NCI-H446 treated with DMSO at 0.1 percent for 48 hours (cell line): ENCODE measurements around the gene MRPL40.

ENCODE experiments used
- DNase-seq: peaks from one replicate; lab custom pipeline; 2025; lab: John Stamatoyannopoulos, UW

Gene MRPL40

DNA sequence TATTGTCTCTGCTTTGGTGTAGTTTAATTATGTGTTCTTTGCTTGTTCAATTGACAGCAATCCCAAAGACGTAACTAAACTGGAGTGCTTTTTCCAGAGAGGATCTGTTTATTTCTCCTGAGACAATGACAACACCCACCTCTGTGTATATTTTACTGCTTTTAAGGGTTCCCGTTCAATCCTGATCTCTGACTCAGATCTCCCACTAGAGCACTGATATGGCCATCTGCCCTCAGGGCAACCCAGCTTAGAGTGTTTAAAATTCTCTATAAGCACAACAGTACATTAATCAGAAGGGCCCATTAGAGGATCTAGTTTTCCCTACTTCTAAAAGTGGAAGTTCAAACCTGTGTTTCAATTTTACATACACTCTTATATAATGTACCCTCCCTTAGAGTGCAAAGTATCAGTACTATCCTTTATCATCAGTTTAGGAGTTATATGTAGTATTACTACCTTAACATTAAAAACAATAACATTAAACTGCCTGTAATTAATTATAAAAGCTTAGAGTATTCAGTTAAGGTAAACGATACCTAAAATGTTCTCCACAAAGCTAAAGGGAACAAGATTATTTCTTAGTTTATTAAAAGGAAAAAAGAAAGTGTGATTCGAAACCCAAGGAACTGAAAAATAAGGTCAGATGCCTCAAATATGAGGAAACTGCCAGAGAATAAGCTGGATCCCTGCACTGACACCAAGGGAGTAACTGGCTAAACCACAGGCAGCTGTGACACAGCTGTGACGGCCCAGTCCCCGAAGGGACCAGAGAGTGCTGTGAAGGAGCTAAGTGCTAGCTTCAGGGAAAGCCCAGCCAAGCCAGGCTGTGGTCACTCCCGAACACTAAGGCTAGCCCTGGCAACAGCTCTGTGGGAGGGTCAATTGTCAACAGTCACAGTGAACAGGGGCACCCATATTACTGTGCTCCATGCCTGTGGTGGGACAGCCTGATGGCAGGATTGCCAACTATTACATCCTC, 31.4 kb downstream of the MRPL40 start:
- no peak for DNase-seq

DNA sequence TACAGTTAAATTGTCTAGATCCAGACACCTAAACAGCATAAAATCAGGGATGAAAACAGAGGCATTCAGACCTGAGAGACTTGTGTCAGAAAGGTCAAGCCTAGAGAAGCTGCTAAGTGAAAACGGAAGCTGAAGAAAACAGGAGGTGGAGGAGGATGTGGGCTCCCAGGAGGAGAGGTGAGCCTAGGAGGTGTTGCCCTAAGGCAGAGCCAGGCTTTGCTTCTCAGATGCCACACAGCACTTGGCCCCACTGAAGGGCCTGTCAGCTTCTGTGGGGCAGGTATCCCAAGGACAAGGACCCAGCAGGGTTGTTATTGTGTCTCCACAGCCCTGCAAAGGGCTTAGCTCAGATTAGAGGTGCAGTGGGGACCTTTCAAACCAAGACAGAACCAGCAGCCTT, 32.2 kb downstream of the MRPL40 start:
- no peak for DNase-seq

DNA sequence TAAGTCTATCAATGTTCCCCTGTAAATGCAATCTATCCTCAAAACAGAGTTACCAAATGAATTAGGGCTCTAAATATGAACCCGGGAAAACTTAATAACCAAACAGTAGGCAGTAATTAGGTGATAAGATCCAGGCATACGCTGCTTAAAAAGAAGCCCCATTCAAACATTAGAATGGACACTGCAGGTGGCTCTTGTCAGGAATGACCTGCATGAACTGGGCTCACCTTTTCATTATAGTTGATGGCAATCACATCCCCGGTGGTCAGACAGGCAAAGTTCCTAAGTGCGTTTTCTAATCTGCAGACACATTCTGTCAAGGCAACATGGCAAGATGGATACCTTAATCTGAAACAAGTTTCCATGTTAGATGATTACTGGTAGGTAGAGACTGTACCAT, 32.6 kb downstream of the MRPL40 start:
- no peak for DNase-seq

DNA sequence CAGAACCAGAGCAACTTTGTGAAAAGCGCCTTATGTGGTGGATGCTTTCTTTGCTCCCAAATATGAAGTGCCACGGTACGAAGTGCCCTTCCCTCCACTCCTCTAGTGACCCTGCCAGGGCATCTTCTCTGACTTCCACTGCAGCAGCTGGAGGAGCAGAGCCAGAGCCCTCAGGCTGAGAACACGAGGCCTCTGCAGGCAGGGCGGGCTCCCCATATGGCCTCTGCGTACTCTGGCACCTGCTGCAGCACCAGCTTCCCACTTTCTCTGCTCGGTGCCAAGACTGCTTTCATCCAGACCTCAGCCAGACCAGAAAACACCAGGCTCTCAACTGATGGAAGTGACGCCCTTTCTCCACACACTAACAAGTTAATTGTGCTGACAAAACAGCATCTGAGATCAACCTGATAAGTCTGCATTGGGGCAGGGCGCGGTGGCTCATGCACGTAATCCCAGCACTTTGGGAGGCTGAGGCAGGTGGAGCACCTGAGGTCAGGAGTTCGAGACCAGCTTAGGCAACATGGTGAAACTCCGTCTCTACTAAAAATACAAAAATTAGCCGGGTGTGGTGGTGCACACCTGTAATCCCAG, 33.9 kb downstream of the MRPL40 start:
- DNase-seq: peak; percentile 36

DNA sequence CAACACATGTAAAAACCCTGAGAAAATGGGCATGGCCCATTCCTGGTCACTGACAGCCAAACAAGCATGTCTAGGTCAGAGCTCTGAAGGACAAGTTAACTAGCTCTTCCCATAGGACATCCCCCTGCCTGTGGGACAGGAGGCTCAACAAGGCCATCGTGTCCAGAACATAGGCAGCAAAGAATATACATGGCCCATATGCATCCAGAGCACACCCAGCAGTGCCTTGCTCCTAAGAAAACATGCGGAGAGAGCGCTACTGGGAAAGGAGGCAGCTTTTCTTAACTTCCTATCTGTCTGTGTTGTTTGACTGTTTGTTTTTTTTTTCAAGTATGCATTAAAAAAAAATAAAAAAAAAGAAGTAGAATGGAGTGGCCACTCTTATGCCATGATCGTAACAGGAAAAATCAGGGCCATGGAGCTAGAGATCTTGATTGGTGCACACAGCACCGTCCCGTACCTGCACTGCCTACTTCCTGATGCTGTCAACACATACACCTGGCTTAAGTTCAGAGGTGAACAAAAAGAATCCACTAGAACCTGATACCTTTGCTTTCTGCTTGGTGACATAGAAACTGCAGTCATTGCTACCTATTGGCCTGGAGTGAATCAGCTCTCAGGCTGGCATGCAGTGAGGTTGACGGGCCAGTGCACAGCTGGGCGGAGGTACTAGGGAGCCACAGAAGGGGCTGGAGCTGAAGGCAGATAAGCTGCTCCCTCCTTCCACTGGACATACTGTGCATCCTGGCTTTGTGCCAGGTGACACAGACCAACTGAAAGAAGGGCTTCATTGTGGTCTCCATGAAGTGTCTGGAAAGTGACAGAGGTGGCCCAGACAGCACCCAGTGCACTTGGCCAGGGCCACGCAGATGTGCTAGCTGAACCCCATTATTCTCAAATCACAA, 34.8 kb downstream of the MRPL40 start:
- DNase-seq: no peak

DNA sequence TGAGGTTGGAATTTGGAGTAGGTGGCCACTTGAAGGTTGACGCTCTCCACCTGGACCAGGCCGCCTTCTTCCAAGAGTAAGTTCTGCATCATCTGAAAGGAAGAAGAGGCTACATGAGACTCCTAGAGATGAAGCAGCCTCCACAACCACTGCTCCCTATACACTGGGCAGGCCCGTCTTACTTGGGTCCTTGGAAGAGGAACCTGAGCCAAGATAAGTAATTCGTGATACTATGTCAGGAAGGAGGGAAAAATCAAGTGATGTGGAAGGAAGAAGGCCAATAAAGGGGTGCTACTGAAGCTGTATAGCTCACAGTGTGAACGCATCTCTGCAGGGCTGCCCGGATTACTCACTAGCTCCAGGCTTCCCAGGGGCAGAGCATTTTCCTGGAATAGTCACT, 35.6 kb downstream of the MRPL40 start:
- no peak for DNase-seq

DNA sequence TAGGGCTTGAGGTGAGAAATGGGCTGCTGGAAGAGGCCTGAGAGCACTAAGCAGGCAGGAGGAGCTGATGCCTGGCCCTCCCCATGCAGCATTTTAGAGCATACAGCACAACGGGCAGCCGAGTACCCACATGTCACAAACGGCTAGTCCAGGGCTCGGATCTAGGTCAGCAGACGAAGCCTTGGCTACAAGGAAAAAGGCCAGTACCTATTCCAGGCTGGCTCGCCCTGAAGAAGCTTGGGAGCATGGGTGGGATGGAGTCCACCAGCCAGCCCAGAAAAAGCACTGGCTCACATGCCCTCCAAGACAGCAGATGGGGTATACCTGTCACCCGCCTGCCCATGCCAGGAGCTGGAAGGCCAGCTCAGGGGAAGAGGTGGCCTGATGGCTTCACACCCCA, 37.1 kb downstream of the MRPL40 start:
- no peak for DNase-seq

DNA sequence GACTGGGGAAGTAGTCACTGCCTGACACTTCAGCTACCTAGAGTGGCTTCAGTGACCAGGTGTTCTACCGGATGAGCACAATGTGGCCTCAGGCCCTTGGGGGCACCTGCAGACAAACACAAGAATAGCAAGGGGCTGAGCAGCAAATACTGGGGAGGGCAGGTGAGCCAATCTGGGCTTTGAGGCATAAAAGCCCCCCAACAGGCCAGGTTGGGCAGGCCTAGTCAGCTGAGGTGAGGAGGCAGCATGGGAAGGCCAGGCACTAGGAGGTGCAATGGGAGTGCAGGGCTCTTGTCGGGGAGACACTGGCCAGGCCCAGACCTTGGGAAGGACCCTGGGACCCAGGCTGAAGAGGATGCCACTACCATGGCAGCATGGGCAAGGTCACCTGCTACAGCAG, 37.7 kb downstream of the MRPL40 start:
- DNase-seq: no peak

DNA sequence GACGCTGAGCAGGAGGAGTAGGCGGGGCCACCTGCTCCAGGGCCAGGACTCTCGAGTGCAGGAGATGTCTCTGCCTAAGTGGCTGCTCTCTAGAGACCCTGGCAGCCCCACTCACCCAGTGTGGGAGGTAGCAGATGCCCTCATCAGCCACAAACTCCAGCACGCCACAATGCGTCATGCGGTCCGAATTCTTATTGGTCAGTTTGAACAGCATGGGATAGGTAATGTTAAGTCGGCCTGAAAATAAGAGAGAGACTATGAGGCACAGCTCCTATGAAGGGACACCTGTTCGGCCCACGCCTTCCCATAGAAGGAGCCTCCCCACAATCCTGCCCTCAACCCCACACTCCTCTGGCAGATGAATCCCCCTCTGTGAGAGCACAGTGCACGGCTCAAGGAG, 39.2 kb downstream of the MRPL40 start:
- no peak for DNase-seq

DNA sequence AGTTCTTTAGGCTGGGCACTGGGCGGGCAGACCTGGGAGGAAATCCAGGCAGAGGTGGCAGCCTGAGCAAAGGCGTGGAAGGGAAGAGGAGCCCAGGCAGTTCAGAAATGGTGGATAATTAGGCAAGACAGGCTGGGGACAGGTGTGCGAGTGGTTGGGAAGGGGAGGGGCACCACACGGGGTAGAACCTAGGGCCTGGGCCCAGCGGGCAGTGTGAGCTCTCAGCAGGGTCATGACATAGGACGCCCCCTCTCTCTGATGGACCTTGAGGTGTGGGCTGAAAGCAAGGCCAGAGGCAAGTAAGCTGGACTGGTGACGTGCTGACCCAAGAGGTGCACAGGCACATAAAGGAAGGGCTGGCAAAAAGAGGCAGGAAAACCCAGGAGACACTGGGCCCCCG, 39.9 kb downstream of the MRPL40 start:
- DNase-seq: no peak

DNA sequence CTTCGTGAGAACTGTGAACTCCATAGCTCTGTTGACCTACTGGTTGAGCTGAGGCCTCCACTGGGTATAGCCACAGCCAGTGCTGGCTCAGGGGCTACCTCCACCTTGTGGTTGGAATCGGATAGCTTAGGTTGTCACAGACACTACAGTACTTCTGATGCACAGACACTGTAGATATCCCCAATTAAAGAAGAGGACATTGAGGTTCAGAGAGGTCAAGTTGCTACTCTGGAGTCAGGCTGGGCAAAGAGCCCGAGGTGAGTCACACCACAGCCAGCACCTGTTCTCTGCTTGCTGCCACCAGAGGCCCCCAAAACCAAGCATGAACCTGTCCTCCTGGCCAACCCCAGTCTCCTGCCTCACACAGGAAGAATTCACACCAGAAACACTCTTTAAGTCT, 41.2 kb downstream of the MRPL40 start:
- no peak for DNase-seq

DNA sequence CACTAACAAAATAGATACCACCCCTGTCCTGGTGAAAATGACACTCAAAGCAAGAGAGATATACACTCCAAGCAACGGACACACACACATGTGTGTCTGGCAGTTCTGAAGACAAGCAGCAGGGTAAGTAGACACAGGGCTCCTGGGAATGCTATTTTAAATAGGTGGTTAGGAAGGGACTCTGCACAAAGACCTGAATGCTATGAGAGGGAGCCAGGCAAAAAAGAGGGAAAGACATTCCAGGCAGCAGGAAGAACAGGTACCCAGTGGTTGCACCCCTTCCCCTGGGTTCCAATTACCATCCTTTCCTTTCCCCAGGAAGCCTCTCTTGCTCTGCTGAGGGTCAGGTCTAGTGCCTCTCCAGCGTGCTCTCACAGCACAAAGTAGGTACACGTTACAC, 43.7 kb downstream of the MRPL40 start:
- no peak for DNase-seq

DNA sequence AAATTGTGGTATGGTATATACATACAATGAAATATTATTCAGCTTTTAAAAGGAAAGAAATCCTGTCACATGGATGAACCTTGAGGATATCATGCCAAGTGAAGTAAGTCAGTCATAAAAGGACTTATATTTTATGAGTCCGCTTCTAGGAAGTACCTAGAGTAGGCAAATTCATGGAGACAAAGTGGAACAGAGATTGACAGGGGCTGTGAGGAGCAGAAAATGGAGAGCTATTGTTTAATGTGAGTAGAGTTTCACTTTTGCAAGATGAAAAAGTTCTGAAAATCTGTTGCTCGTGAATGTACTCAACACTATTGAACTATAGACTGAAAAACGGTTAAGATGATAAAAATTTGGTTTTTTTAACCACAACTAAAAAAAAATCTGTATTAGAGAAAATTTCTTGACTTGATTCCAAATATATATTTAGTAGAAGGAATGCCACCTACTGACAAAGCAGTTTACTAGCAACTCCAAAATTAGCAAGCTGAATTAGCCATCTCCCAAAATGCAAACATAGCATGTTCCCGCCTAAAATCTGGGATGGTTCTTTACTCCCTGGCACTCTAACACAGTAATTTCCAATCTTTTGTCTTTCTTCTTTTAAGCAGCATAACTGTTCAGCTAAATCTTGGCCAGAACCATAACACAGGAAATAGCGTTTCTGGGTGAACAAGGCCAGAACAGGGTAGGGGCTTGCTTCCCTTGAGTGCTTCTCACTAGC, 45.1 kb downstream of the MRPL40 start:
- DNase-seq: peak; percentile 20

DNA sequence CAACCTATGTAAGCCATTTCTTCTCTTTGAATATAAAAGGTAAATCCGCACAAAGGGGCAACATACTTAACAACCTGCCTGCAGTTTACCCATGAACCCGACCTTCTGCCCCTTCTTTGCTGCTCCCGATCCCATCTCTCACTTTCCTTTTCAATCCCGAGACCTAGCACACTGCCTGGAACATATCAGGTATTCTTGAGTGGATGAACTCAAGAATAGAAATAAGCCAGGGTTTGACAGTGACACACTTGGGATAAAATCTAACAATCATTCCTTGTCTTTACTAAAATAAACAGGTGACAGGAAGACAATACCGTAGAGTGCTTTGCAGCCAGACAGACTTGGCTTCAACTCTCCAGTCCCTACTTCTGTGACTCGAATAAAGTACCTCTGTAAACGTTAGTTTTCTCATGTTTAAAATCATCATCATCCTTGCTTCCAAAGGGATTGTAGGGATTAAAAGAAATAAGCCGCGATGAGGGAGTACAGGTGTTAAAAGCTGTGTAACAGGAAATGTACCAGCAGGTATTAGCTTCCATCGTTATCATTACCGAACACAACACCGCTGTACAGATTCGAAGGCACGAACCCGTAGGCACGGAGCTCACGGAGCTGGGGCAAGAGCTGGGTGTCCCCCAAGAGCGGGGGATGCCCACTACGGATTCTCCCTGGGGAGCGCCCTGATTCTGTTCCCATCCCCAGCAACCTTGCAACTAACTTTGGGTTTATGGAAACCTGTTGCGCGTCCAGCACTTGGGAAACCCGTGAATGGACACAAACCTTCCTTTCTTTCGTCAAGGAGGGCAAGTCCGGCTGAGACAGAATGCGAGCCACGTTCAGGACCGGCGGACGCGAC, 45.9 kb downstream of the MRPL40 start:
- no peak for DNase-seq

DNA sequence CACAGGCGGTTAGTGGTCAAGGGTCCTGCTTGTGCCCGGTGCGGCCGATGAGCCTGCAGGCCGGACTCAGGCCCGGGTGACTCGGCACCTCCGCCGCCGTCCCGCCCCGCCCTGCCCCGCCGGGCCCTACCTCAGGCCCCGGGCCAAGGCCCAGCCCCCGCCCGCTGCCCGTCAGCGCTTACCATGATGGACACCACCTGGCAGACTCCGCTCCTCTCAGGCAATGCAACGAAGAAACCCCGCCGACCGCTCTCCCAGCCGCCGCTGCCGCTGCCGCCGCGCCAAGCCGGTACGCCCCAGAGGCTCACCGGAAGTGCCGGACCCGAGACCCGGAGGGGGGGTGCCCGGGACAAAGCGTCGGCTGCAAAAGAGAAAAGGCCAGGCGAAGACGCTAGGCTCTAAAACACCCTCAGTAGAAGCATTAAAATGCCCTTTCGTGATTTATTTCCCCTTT, 46.6 kb downstream of the MRPL40 start, which contains the start of gene UFD1:
Gene UFD1, minus strand, starts transcription at position 293 of the 454 bp plus-strand sequence. Its CDS starts 108 bp downstream, at position 185.
- peak; percentile 85 for DNase-seq

DNA sequence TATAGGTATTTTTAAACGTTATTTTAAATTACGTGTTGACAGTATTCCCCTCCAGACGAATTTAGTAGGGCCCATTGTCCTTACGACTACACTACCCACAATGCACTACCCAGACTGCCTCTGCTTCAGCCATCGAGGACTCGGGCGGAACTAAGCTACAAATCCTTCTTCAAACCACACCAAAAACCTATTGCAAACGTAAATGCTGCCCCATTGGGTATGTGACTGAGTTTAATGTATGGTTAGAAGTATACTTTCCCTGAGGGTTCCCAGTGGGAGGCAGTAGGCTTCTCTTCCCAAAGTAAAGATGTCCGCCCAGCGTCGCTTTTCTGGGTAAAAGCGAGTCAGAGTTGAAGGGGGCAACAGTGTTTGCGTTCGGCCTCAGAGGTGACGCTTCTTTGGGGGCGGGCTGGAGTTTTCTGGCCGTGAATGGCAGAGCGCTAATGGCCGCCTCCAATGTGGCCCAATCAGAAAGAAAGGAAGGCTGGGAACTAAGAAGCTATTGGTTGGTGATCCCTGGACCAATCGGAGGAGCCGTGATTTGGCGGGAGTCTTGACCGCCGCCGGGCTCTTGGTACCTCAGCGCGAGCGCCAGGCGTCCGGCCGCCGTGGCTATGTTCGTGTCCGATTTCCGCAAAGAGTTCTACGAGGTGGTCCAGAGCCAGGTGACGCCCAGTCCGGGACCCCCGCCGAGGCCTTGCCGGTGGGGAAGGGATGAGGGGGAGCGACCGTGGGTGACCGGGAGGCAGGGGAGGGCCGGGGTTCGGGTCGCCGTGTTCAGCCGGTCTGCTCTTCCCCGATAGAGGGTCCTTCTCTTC, 47.2 kb downstream of the MRPL40 start, which contains the start of gene CDC45:
Gene CDC45, plus strand, starts transcription at position 566 of the 818 bp plus-strand sequence. Its CDS starts 49 bp downstream, at position 615.
- DNase-seq: peak; percentile 98

DNA sequence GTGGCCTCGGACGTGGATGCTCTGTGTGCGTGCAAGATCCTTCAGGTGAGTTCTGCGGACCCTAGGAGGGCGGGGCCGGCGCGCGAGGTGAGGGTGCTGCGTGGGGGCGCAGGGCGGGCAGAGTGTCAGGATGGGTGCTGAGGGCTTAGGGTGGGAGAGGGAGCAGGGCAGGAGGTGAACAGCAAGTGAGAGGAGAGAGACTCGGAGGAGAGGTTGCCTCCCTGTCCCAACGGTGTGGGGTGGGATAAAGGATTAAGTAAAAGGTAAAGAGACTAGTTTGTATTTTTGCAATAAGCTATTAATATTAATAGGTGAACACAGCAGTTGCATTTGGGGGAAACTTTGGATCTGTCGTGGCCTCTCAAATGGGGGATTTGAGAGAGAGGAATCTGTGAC, 47.8 kb downstream of the MRPL40 start:
- no peak for DNase-seq

DNA sequence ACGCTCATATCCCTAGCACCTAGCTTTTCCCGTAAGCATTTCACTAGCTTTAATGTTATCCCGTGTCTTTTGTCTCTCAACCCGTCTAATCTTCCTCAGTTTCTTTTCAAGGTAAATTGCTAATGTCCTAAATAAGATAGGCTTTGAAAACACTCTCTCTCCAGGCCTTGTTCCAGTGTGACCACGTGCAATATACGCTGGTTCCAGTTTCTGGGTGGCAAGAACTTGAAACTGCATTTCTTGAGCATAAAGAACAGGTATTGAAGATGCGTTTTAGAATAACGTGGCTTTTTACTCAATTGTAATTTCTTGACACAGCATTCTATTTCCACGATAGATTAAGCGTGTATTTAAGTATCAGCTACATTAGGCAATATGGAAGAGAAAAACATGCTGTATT, 48.4 kb downstream of the MRPL40 start:
- DNase-seq: no peak

DNA sequence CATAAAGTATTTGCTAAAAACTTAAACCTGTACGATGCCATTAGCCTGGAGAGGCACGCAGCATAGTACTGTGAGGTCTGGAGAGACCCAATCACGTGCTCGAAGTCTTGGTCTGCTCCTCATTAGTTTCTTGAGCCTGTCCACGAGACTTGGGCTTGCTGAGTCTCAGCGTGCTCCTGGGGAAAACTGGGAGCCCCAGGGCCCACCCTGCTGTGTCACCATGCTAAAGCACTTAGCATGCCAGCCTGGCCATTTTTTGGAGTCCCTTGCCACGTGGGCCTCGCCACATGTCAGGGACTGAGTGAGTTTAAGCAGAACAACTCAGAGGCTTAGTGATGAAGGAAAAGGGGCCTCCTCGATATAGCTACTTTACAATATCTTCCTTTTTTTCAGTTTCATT, 50.0 kb downstream of the MRPL40 start:
- no peak for DNase-seq
